ENCODE measurements around the gene CUBN. TPM values are rescaled to one million over a fixed set of nuclear protein-coding genes. Genes with fewer than 3 reads are reported as not detected.

Gene CUBN
- total and polyA plus RNA-seq, 8 donors = 0.28 to 1.3 (median 0.66) TPM

GRCh38 chr10:16904049-16904448 lies 225.6 kb downstream of the CUBN start:
- no peak for TF ChIP-seq CTCF (IDR thresholded peaks at IDR 0.05)
- ATAC-seq (no peak), DNase-seq (no peak), FAIRE-seq (no peak)
- no peaks in the 10 kb centered on the region for H3K9me3 ChIP-seq
- no peaks in the 10 kb centered on the region for H3K27me3 ChIP-seq
- H3K4me1 ChIP-seq = no peaks in the 10 kb centered on the region
- H3K27ac ChIP-seq = no peak overlapping the region
- no peak overlapping the region for H3K4me3 ChIP-seq
- intact Hi-C loops (cut with DNase I) = no loop called here
- no peaks in the 10 kb centered on the region for H3K36me3 ChIP-seq

GRCh38 chr10:16902606-16903005 lies 227.0 kb downstream of the CUBN start:
- Histone ChIP-seq H3K4me1 (no peaks in the 10 kb centered on the region), H3K27me3 (no peaks in the 10 kb centered on the region), H3K36me3 (no peaks in the 10 kb centered on the region), H3K9me3 (no peaks in the 10 kb centered on the region), H3K4me3 (no peak overlapping the region), H3K27ac (no peak overlapping the region)
- TF ChIP-seq CTCF (IDR thresholded peaks at IDR 0.05) = no peak
- WGBS, 2 donors = 78 to 92% methylated on average over 1 of the region's 1 CpG
- no peak for DNase-seq
- intact Hi-C loops (cut with DNase I) = no loop called here
- no peak for FAIRE-seq
- no peak for ATAC-seq

GRCh38 chr10:16901106-16901505 lies 228.5 kb downstream of the CUBN start:
- no peaks in the 10 kb centered on the region for H3K27me3 ChIP-seq
- H3K27ac ChIP-seq = no peak overlapping the region
- WGBS, 2 donors = 47 to 49% methylated on average over 2 of the region's 2 CpGs
- no peak overlapping the region for H3K4me3 ChIP-seq
- TF ChIP-seq CTCF (IDR thresholded peaks at IDR 0.05) = no peak
- H3K9me3 ChIP-seq = no peaks in the 10 kb centered on the region
- FAIRE-seq (no peak), ATAC-seq (no peak), DNase-seq (no peak)
- intact Hi-C loops (cut with DNase I) = no loop called here
- H3K4me1 ChIP-seq = no peaks in the 10 kb centered on the region
- H3K36me3 ChIP-seq = no peaks in the 10 kb centered on the region

- WGBS, 2 donors = 80 to 86% methylated on average over 3 of the region's 3 CpGs
- H3K27me3 ChIP-seq = no peaks in the 10 kb centered on the region
- H3K4me3 ChIP-seq = no peak overlapping the region
- H3K27ac ChIP-seq = no peak overlapping the region
- no peaks in the 10 kb centered on the region for H3K9me3 ChIP-seq
- no peak for DNase-seq
- H3K4me1 ChIP-seq = peaks cover 4 to 17% (median 12%) of the 10 kb centered on the region in 3 donors
- H3K36me3 ChIP-seq = no peaks in the 10 kb centered on the region
- no peak for ATAC-seq
- no peak for FAIRE-seq
- intact Hi-C loops (cut with DNase I) = no loop called here
- TF ChIP-seq CTCF (IDR thresholded peaks at IDR 0.05) = no peak
These were observed 232.6 kb downstream of the CUBN start for GRCh38 chr10:16896993-16897392.

- Histone ChIP-seq H3K4me1 (peaks cover 8 to 22% (median 15%) of the 10 kb centered on the region in 3 donors), H3K36me3 (no peaks in the 10 kb centered on the region), H3K27me3 (no peaks in the 10 kb centered on the region), H3K4me3 (no peak overlapping the region), H3K9me3 (no peaks in the 10 kb centered on the region), H3K27ac (no peak overlapping the region)
- ATAC-seq (no peak), DNase-seq (no peak), FAIRE-seq (no peak)
- intact Hi-C loops (cut with DNase I) = no loop called here
- TF ChIP-seq CTCF (IDR thresholded peaks at IDR 0.05) = no peak
- 32 to 45% methylated on average over 1 of the region's 1 CpG for WGBS, 2 donors
These were observed 234.8 kb downstream of the CUBN start for GRCh38 chr10:16894821-16895220.

Measured in pancreas (tissue), 10 donors.